ENCODE data around the gene RARB. TPM values are rescaled to one million over a fixed set of nuclear protein-coding genes. Genes with fewer than 3 reads are reported as not detected.

RARB gene
- total RNA-seq, 1 experiment from 2014 or later: not detected

- DNase-seq (ENCODE audit: unreplicated experiment): peak; percentile 54
- CTCF ChIA-PET: no interaction called here
- intact Hi-C loops (cut with micrococcal nuclease): no loop called here
- Mint-ChIP-seq H3K27me3 (ENCODE audit: insufficient read depth, unreplicated experiment) (no peaks in the 10 kb centered on the region), H3K9me3 (ENCODE audit: unreplicated experiment) (no peaks in the 10 kb centered on the region), H3K27ac (ENCODE audit: low read depth, unreplicated experiment) (no peak overlapping the region), H3K4me1 (ENCODE audit: insufficient read depth, unreplicated experiment) (no peaks in the 10 kb centered on the region), H3K4me3 (ENCODE audit: unreplicated experiment) (no peak overlapping the region), H3K36me3 (ENCODE audit: insufficient read depth, unreplicated experiment) (no peaks in the 10 kb centered on the region)
- no TSS peak for BruUV-seq (replicated peaks)
- POLR2A ChIA-PET: no interaction called here
- TF ChIP-seq, protein P1, sequence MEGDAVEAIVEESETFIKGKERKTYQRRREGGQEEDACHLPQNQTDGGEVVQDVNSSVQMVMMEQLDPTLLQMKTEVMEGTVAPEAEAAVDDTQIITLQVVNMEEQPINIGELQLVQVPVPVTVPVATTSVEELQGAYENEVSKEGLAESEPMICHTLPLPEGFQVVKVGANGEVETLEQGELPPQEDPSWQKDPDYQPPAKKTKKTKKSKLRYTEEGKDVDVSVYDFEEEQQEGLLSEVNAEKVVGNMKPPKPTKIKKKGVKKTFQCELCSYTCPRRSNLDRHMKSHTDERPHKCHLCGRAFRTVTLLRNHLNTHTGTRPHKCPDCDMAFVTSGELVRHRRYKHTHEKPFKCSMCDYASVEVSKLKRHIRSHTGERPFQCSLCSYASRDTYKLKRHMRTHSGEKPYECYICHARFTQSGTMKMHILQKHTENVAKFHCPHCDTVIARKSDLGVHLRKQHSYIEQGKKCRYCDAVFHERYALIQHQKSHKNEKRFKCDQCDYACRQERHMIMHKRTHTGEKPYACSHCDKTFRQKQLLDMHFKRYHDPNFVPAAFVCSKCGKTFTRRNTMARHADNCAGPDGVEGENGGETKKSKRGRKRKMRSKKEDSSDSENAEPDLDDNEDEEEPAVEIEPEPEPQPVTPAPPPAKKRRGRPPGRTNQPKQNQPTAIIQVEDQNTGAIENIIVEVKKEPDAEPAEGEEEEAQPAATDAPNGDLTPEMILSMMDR (IDR thresholded peaks at IDR 0.05; ENCODE audit: unreplicated experiment): no peak
These were observed 15.8 kb upstream of the RARB start for GRCh38 chr3:25412269-25412668.

DNA sequence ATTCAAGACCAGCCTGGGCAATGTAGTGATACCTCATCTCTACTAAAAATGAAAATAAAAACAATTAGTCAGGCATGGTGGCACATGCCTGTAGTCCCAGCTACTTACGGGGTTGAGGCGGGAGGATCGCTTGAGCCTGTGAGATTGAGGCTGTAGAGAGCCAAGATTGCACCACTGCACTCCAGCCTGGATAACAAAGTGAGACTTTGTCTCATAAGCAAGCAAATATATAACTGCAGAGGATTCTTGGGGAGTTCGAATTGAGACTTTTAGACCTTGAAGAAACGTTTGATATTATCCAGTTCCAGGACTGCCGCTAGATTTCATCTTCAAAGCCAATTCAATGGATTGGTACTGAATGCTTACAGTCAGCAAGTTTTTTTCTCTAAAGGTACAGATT, 11.9 kb upstream of the RARB start:
- DNase-seq (ENCODE audit: unreplicated experiment): no peak
- TF ChIP-seq, protein P1 (IDR thresholded peaks at IDR 0.05; ENCODE audit: unreplicated experiment): no peak
- Mint-ChIP-seq H3K36me3 (ENCODE audit: insufficient read depth, unreplicated experiment) (no peaks in the 10 kb centered on the region), H3K4me1 (ENCODE audit: insufficient read depth, unreplicated experiment) (no peaks in the 10 kb centered on the region), H3K4me3 (ENCODE audit: unreplicated experiment) (no peak overlapping the region), H3K27ac (ENCODE audit: low read depth, unreplicated experiment) (no peak overlapping the region), H3K9me3 (ENCODE audit: unreplicated experiment) (no peaks in the 10 kb centered on the region), H3K27me3 (ENCODE audit: insufficient read depth, unreplicated experiment) (no peaks in the 10 kb centered on the region)
- CTCF ChIA-PET: interaction anchor here (0.7 kb wide), 1 partner anchor 268 kb away, joined by 4 read pairs; no protein-coding TSS in a partner anchor
- intact Hi-C loops (cut with micrococcal nuclease): no loop called here
- POLR2A ChIA-PET: no interaction called here
- BruUV-seq (replicated peaks): no TSS peak

DNA sequence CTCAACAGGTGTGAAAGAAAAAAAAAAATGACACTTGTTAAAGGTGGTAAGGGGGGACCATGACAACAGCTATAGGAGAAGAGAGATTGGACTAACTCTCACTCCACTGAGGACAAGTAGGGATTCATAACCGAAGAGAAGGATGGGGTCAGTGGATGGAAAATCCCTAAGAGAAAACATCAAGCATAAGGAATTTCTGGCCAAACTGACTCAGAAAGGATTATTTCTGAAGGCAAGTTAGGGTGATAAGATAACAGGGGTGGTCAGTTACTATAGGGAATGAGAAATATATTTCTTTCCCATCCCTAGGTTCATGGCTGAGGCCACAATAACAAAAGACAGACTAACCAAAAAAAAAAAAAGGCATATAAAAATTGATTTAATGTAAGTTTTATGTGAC, 9.5 kb upstream of the RARB start:
- ChIA-PET CTCF (interaction anchor here (0.6 kb wide), 1 partner anchor 373 kb away, joined by 6 read pairs; no protein-coding TSS in a partner anchor), POLR2A (no interaction called here)
- DNase-seq (ENCODE audit: unreplicated experiment): no peak
- TF ChIP-seq, protein P1 (IDR thresholded peaks at IDR 0.05; ENCODE audit: unreplicated experiment): no peak
- Mint-ChIP-seq H3K27me3 (ENCODE audit: insufficient read depth, unreplicated experiment) (no peaks in the 10 kb centered on the region), H3K4me1 (ENCODE audit: insufficient read depth, unreplicated experiment) (peaks cover 1% of the 10 kb centered on the region), H3K9me3 (ENCODE audit: unreplicated experiment) (no peaks in the 10 kb centered on the region), H3K27ac (ENCODE audit: low read depth, unreplicated experiment) (no peak overlapping the region), H3K36me3 (ENCODE audit: insufficient read depth, unreplicated experiment) (no peaks in the 10 kb centered on the region), H3K4me3 (ENCODE audit: unreplicated experiment) (no peak overlapping the region)
- BruUV-seq (replicated peaks): no TSS peak
- intact Hi-C loops (cut with micrococcal nuclease): no loop called here

DNA sequence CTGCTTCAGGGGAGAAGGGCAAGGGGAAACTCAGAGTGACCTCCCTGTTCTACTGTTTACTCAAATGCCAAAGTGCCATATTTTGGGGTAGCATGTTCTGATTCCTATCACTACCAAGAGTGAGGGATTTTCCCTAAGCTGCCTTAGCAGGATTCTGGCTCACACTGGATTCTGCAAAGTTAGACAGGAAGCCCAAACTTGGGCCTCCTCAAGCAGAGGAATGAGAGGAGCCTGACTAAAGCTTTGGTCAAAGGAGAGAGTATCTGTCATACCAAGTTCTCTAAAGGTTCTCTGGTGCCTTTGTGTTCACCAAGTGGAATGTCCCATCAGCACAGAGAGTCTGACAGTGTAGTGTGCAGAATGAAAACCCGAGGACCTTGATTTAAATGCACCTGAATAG, 8.8 kb upstream of the RARB start:
- H3K9me3 Mint-ChIP-seq (ENCODE audit: unreplicated experiment): no peaks in the 10 kb centered on the region
- ChIA-PET CTCF (interaction anchor here (0.6 kb wide), 2 partner anchors 373 to 675 kb away, joined by 4 to 6 read pairs; no protein-coding TSS in a partner anchor), POLR2A (interaction anchor here (0.8 kb wide), 1 partner anchor 16 kb away, joined by 3 read pairs; no protein-coding TSS in a partner anchor)
- no peak for DNase-seq (ENCODE audit: unreplicated experiment)
- intact Hi-C loops (cut with micrococcal nuclease): no loop called here
- H3K4me1 Mint-ChIP-seq (ENCODE audit: insufficient read depth, unreplicated experiment): peaks cover 7% of the 10 kb centered on the region
- H3K4me3 Mint-ChIP-seq (ENCODE audit: unreplicated experiment): no peak overlapping the region
- no peaks in the 10 kb centered on the region for H3K36me3 Mint-ChIP-seq (ENCODE audit: insufficient read depth, unreplicated experiment)
- TF ChIP-seq, protein P1 (IDR thresholded peaks at IDR 0.05; ENCODE audit: unreplicated experiment): no peak
- BruUV-seq (replicated peaks): no TSS peak
- no peak overlapping the region for H3K27ac Mint-ChIP-seq (ENCODE audit: low read depth, unreplicated experiment)
- H3K27me3 Mint-ChIP-seq (ENCODE audit: insufficient read depth, unreplicated experiment): no peaks in the 10 kb centered on the region
